Stimulated activated CD8-positive, alpha-beta memory T cell treated with anti-CD3 and anti-CD28 coated beads, Interleukin-4, amount 100 ng/mL, for 1 hour (primary cell): Measurements from ENCODE around the gene MBD3L5.
"Not testable (repeated sequence)": the region's sequence is repeated elsewhere in the genome, so short reads cannot be mapped to it uniquely, and the experiment has no call there.

Experiments
- DNase-seq, 2 donors: peaks; one replicate each; pipeline ENCODE4 v3.0.0-alpha.2; 2020; ENCODE audit warnings: low read depth in 2 of 2, low spot score in 1 of 2

Gene MBD3L5

DNA sequence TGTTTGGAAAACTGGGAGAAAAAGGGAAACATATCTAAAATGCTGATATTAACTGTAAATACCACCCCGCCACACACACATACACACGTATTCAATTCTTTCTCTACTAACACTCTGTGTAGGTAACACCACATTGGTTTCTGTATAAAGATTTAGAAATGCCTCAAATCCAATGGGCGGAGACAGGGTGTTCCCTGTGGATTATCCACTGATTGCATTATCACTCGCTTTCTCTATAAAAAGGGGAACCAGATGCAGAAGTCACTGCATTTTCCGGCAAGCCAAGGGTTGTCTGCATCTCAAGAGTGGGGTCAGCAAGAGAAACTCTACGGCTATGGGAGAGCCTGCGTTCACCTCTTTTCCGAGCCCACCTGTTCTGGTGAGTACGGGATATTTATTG, at the start of gene MBD3L5:
Gene MBD3L5 (plus strand): TSS at position 301 of the 400 bp plus-strand sequence. CDS start 34 bp downstream, at position 335.
- not testable (repeated sequence) for DNase-seq

DNA sequence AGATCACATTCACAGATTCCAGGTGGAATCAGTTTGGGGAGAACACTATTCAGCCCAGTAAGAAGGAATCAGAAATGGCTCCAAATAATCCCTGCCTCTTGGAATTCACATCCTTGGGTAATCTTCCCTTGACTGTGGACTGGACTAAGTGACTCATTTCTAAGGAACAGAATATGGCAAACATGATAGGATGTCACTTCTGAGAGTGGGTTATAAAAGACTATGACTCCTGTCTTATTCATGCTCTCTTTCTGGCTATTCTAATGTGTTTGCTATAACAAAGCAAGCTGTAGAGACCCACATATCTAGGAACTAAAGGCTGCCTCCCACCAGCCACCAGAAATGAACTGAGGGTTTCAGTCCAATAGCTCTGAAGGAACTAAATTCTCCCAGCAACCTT, 46.9 kb upstream of the MBD3L5 start:
- DNase-seq = no peak

DNA sequence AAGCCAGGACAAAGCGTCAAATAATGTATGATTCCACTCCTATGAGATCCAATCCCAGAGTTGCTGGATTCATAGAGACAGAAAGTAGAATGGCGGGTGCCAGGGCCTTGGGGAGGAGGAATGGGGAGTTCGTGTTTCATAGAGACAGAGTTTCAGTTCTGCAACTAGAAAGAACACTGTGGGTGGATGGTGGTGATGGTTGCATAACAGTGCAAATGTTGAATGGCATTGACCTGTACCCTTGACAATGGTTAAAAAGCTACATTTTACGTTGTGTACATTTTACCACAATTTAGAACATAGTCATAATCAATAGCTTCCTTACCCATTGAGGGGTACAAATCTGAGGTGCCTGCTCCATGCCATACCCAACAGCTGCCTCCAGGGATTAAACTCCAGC, 42.5 kb upstream of the MBD3L5 start:
- no peak for DNase-seq

DNA sequence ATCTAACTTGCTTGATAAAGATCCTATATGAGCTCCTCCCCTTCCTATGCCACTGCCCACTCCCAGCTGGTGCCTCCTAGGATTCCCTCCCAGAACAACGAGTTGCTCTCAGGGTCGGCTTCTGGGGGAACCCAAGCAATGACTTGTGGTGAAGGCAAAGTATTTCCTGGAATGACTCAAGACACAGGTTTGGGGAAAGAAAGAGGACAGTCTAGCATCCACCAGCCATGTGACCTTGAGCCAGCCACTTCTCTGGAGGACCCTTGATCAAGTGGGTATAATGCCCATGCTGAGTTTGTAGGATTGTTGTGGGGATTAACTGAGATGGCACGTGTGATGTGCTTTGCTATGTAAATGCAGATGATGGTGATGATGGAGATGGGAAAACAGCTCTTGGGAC, 42.1 kb upstream of the MBD3L5 start:
- DNase-seq = no peak

DNA sequence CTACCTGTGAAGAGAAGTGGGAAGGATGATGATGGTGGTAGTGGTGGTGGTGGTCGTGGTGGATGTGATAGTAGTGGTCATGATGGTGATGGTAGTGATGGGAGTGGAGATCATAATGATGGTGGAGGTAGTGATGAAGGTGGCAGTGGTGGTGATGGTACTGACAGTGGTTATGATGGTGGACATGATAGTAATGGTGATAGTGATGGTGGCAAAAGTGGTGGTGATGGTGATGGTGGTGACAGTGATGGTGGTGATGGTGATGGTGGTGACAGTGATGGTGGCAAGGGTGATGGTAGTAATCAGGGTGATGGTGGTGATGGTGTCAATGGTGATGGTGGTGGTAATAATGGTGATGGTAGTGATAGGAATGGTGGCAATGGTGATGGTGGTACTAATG, 35.3 kb upstream of the MBD3L5 start:
- DNase-seq = no peak

DNA sequence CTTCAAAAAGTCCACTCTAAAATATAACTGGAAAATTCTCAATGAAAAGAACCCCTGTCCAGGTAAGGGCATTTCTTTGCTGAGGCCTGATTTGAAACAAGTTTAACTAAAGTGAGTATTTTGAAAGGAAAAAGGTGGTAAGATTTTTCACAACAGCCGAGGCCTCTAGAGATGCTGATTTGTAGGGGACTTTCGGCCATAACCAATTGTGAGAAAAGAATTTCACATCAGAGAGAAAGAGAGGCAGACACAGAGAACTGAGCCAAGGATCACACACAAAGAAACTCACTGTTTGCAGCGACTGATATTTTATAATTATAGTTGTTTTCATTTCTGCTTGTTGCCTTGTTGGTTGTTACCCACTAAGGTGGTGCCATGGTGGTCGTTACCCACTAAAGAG, 33.6 kb upstream of the MBD3L5 start:
- no peak for DNase-seq

DNA sequence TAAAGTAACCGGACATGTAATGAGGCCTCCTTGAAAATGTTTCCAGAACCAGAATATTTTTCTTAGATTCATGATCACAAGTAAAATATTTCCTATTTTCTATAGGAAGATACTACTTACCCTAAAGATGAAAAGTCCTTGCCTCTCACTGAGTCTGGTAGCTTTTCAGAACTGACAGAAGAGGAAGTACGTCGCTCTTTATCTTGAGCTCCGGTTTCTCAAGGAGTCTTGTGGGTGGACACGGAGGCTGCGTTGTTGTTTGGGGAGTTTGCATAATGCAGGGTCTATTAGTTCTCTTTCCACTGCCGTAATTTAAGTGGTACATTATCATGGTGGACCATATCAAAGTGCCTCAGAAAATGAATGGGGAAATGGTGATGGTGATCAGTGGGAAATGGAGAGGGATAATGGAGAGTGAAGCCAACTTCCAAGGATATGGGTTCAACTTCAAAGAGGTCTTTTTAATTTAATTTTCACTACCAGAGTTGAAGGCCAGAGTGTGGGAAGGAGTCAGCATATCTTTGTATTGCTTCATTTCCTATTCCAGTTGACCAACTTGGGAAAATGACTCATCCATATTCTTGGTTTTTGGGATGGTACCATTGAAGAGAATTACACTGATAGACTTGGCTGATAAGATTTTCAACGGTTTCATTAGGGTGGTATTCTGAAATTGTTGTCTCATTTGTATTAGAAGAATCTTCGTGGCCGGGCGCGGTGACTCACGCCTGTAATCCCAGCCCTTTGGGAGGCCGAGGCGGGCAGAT, 32.5 kb upstream of the MBD3L5 start:
- DNase-seq = no peak

DNA sequence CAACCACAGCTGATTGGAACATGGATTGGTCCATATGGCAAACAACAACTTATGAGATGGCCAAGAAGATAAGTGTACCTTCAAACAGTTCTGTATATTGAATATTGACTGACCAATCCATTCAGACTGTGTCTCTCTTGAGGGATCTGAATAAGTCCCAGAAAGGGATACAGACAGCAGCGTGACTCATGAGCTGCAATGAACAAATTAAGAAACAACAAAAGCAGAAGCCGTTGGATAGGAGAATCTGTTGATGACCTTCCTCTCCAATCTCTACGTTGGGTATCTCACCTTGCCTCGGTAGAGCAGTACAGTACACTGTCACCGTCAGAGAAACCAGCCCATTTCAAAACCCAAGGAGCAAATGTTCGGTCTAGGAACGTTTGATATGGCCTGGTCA, 30.4 kb upstream of the MBD3L5 start:
- DNase-seq = no peak

DNA sequence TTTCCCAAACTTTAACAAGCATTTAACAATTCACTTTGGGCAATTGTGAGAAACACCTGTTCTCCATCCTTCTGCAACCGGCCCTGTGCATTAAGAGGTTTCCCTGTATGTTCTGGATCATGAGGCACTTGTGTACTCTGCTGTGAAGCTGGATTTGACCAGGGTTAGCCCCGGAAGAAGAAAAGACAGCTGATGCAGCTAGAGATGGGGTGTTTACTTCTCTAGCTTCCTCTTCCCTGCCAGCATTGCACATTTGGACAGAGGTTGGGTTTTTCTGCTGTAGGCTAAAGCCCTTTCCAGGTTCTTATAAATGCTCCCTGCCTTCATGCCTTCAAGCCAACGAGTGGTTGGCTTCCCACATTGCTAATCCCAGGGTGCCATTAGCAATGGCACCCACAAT, 30.0 kb upstream of the MBD3L5 start:
- no peak for DNase-seq

DNA sequence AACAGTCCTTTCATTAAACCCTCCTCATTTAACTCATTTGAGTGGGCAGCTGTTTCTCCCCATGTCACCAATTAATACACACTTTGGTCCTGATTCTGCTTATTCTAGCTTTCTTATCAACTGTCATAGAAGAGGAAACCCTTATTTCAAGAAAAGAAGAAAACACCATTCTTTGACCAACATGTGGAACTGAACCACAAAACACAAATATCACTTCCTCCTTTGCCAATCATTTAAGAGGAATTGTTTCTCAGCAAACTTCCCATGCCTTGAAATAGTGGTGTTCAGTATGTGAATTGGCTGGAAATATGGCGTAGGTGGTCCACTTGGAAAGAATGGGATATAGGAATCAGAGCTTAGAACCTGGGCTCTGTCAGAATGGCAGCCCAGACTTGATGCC, 29.6 kb upstream of the MBD3L5 start:
- DNase-seq = no peak

DNA sequence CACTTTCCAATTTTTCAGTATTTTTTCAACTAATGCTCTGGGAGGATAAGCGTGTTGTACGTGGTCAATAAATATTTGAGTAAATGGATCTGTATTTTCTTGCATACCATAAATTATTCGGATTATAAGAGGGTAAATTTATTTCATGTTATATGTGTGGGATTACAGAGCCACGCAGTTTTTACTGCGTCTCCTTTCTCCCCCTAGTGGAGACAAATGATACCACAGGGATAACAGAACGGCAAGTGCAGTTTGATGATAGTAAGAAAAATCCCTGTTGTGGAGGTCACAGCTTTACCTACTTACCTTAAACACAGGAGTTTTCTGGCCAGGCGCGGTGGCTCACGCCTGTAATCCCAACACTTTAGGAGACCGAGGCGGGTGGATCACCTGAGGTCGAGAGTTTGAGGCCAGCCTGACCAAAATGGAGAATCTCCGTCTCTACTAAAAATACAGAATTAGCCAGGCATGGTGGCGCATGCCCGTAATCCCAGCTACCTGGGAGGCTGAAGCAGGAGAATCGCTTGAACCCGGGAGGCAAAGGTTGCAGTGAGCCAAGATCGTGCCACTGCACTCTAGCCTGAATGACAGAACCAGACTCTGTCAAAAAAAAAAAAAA, 26.0 kb upstream of the MBD3L5 start:
- DNase-seq = no peak

DNA sequence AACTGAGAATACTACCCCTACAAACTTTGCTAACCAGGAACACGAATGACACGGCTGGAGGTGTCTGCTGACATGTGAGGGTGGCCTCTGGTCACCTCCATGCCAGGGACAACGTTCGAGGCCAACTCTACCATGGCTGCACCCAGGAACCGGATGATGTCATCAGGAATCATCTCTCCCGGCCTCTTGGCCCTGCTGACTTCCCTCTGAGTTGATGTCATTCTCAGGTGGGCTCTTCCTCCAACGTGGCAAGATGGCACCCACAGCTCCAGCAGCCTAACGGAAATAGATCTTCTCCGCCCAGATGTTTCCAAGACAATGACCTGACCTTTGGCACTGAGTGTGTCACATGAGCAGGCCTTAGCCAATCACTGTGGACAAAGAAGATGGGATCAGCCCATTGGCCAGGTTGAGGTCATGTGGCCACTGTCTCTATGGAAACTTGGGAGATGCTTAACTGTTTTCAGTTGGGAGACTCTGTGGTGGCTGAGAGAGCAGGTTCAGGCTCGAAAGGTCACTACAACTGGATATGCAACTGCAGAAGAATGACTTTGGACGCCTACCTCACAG, 24.2 kb upstream of the MBD3L5 start:
- DNase-seq = no peak

DNA sequence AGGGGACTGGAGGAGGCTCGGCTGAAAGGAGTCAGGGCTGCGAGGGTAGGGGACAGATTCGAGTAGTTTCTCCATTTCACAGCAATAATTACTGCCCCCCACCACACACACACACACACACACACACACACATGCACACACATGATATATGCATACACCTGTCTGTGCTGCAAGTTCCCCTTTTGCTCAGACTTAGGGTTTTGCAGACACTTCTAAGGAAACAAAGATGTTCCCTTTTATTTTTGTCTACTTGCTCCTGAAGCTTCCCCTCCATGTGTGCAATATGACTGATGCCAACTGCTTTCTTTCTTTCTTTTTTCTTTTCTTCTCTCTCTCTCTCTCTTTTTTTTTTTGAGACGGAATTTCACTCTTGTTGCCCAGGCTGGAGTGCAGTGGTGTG, 22.5 kb upstream of the MBD3L5 start:
- DNase-seq = no peak

DNA sequence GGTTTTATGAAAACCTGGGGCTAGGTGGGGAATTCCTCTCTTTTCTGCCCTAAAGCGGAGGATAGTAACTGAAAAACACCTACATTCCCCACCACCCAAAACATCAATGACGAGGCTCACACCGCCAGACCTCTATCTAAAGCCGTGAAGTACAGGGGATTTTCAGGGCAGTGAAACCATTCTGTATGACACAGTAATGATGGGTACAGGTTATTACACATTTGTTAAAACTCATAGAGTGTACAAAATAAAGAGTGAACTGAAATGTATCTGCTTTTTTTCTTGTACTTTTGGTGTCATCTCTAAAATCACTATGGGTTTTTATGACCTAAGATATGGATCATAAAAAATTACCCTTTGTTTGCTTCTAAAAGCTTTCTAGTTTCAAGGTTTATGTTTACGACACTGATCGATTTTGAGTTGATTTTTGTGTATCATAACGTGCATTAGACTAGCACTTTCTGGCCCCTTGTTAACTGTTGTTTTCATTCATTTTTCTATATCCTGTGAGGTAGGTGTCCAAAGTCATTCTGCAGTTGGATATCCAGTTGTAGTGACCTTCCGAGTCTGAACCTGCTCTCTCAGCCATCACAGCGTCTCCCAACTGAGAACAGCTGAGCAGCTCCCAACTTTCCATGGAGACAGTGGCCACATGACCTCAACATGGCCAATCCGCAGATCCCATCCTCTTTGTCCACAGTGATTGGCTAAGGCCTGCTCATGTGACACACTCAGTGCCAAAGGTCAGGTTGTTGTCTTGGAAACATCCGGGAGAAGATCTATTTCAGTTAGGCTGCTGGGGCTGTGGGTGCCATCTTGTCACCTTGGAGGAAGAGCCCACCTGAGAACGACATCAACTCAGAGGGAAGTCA, 19.4 kb upstream of the MBD3L5 start:
- no peak for DNase-seq

DNA sequence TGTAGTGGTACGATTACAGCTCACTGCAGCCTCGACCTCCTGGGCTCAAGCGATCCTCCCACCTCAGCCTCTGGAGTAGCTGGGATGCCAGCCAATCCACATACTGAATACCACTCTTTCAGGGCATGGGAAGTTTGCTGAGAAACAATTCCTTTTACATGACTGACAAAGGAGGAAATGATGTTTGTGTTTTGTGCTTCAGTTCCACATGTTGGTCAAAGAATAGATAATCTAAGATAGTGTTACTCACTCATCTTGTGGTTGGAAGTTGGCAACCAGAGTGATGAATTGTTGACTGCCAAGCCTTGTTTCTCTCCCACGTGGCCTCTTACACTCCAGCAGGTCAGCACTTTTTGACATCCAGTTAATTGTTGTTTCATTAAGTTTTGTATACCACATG, 16.7 kb upstream of the MBD3L5 start:
- DNase-seq = no peak

DNA sequence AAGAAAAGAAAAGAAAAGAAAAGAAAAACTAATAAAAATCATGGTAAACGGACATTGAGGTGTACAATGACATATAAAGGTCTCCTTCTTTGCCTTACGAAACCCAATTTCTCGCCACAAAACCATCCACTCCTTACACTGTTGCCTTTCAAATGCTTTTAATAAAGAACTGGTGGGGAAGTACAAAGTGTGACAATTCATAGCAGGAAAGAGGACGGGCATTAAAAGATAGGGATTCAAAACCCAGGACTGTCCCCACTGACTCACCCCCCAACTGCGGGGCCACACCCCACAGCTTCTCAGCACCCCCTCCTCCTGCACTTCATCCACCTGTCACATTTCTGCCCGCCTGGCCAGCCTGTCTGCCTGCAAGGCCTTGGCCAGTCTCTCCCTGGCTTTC, 11.6 kb upstream of the MBD3L5 start:
- no peak for DNase-seq

DNA sequence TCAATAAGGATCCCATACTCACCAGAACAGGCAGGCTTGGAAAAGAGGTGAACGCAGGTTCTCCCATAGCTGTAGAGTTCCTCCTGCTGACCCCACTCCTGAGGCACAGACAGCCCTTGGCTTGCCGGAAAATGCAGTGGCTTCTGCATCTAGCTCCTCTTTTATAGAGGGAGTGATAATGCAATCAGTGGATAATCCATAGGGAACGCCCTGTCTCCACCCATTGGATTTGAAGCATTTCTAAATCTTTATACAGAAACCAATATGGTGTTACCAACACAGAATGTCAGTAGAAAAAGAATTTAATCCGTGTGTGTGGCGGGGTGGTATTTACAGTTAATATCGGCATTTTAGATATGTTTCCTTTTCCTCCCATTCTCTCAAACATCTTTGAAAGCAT, 9.0 kb upstream of the MBD3L5 start, which contains the start of gene MBD3L2B:
Gene MBD3L2B (minus strand): TSS at position 101 of the 400 bp plus-strand sequence. CDS start 34 bp downstream, at position 67.
- not testable (repeated sequence) for DNase-seq

DNA sequence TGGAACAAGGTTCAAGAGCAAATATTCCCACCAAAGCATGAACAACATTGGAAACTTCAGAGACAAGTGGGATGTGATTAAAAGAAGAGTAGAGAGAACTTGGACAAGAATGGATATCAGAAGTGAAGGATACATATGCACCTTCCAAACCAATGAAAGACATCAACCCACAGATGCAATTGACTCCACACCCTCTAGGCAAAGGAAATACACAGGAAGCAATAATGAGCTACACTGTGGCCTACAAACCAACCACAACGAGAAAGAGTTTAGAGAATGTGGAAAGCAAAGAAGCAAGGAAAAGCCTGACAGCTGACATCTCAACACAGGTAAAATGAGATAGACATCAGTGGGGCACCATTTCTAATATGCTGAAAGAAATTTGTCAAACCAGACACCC, 1.6 kb upstream of the MBD3L5 start:
- not testable (repeated sequence) for DNase-seq

DNA sequence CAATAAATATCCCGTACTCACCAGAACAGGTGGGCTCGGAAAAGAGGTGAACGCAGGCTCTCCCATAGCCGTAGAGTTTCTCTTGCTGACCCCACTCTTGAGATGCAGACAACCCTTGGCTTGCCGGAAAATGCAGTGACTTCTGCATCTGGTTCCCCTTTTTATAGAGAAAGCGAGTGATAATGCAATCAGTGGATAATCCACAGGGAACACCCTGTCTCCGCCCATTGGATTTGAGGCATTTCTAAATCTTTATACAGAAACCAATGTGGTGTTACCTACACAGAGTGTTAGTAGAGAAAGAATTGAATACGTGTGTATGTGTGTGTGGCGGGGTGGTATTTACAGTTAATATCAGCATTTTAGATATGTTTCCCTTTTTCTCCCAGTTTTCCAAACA, 9.7 kb downstream of the MBD3L5 start, which contains the start of gene MBD3L4:
Gene MBD3L4 (minus strand): TSS at position 101 of the 400 bp plus-strand sequence. CDS start 35 bp downstream, at position 66.
- not testable (repeated sequence) for DNase-seq

DNA sequence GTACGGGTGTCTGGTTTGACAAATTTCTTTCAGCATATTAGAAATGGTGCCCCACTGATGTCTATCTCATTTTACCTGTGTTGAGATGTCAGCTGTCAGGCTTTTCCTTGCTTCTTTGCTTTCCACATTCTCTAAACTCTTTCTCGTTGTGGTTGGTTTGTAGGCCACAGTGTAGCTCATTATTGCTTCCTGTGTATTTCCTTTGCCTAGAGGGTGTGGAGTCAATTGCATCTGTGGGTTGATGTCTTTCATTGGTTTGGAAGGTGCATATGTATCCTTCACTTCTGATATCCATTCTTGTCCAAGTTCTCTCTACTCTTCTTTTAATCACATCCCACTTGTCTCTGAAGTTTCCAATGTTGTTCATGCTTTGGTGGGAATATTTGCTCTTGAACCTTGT, 11.2 kb downstream of the MBD3L5 start:
- not testable (repeated sequence) for DNase-seq

DNA sequence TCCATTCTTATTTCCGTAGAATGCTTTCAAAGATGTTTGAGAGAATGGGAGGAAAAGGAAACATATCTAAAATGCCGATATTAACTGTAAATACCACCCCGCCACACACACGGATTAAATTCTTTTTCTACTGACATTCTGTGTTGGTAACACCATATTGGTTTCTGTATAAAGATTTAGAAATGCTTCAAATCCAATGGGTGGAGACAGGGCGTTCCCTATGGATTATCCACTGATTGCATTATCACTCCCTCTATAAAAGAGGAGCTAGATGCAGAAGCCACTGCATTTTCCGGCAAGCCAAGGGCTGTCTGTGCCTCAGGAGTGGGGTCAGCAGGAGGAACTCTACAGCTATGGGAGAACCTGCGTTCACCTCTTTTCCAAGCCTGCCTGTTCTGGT, 18.6 kb downstream of the MBD3L5 start, which contains the start of gene MBD3L2:
Gene MBD3L2 (plus strand): TSS at position 301 of the 400 bp plus-strand sequence. CDS start 53 bp downstream, at position 354.
- not testable (repeated sequence) for DNase-seq
